ENCODE results near the gene VENTX. TPM values are rescaled to one million over a fixed set of nuclear protein-coding genes. Genes with fewer than 3 reads are reported as not detected.

Gene VENTX
- total RNA-seq, 1 experiment from 2014 or later, result 28.0 TPM

DNA sequence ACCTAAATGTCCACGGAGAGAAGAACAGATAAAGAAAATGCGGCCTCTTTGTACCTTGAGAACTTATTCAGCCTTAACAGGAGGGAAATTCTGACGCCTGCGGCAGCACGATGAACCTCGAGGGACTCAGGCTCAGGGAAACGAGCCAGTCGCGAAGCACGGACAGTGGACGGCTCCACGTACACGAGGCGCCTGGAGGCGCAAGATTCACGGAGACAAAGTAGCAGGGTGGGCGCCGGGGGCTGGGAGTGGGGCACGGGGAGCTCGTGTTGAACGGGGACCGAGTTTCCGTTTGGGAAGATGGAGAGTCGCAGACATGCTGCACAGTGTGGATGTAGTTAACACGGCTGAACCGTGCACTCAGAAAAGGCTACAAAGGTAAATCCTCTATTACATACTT lies 20.9 kb upstream of the VENTX start (continued):
- TF ChIP-seq, protein P1, sequence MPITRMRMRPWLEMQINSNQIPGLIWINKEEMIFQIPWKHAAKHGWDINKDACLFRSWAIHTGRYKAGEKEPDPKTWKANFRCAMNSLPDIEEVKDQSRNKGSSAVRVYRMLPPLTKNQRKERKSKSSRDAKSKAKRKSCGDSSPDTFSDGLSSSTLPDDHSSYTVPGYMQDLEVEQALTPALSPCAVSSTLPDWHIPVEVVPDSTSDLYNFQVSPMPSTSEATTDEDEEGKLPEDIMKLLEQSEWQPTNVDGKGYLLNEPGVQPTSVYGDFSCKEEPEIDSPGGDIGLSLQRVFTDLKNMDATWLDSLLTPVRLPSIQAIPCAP (CRISPR knock-in tag; IDR thresholded peaks at IDR 0.05), result no peak
- TF ChIP-seq SP1 (CRISPR knock-in tag; conservative IDR thresholded peaks at IDR 0.05), result no peak
- TF ChIP-seq, protein P2, sequence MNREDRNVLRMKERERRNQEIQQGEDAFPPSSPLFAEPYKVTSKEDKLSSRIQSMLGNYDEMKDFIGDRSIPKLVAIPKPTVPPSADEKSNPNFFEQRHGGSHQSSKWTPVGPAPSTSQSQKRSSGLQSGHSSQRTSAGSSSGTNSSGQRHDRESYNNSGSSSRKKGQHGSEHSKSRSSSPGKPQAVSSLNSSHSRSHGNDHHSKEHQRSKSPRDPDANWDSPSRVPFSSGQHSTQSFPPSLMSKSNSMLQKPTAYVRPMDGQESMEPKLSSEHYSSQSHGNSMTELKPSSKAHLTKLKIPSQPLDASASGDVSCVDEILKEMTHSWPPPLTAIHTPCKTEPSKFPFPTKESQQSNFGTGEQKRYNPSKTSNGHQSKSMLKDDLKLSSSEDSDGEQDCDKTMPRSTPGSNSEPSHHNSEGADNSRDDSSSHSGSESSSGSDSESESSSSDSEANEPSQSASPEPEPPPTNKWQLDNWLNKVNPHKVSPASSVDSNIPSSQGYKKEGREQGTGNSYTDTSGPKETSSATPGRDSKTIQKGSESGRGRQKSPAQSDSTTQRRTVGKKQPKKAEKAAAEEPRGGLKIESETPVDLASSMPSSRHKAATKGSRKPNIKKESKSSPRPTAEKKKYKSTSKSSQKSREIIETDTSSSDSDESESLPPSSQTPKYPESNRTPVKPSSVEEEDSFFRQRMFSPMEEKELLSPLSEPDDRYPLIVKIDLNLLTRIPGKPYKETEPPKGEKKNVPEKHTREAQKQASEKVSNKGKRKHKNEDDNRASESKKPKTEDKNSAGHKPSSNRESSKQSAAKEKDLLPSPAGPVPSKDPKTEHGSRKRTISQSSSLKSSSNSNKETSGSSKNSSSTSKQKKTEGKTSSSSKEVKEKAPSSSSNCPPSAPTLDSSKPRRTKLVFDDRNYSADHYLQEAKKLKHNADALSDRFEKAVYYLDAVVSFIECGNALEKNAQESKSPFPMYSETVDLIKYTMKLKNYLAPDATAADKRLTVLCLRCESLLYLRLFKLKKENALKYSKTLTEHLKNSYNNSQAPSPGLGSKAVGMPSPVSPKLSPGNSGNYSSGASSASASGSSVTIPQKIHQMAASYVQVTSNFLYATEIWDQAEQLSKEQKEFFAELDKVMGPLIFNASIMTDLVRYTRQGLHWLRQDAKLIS (CRISPR knock-in tag; IDR thresholded peaks at IDR 0.05; ENCODE audit: borderline replicate concordance), result no peak
- TF ChIP-seq, protein P3, sequence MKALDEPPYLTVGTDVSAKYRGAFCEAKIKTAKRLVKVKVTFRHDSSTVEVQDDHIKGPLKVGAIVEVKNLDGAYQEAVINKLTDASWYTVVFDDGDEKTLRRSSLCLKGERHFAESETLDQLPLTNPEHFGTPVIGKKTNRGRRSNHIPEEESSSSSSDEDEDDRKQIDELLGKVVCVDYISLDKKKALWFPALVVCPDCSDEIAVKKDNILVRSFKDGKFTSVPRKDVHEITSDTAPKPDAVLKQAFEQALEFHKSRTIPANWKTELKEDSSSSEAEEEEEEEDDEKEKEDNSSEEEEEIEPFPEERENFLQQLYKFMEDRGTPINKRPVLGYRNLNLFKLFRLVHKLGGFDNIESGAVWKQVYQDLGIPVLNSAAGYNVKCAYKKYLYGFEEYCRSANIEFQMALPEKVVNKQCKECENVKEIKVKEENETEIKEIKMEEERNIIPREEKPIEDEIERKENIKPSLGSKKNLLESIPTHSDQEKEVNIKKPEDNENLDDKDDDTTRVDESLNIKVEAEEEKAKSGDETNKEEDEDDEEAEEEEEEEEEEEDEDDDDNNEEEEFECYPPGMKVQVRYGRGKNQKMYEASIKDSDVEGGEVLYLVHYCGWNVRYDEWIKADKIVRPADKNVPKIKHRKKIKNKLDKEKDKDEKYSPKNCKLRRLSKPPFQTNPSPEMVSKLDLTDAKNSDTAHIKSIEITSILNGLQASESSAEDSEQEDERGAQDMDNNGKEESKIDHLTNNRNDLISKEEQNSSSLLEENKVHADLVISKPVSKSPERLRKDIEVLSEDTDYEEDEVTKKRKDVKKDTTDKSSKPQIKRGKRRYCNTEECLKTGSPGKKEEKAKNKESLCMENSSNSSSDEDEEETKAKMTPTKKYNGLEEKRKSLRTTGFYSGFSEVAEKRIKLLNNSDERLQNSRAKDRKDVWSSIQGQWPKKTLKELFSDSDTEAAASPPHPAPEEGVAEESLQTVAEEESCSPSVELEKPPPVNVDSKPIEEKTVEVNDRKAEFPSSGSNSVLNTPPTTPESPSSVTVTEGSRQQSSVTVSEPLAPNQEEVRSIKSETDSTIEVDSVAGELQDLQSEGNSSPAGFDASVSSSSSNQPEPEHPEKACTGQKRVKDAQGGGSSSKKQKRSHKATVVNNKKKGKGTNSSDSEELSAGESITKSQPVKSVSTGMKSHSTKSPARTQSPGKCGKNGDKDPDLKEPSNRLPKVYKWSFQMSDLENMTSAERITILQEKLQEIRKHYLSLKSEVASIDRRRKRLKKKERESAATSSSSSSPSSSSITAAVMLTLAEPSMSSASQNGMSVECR (CRISPR knock-in tag; IDR thresholded peaks at IDR 0.05; ENCODE audit: borderline replicate concordance), result no peak
- TF ChIP-seq, protein P4, sequence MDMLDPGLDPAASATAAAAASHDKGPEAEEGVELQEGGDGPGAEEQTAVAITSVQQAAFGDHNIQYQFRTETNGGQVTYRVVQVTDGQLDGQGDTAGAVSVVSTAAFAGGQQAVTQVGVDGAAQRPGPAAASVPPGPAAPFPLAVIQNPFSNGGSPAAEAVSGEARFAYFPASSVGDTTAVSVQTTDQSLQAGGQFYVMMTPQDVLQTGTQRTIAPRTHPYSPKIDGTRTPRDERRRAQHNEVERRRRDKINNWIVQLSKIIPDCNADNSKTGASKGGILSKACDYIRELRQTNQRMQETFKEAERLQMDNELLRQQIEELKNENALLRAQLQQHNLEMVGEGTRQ (CRISPR knock-in tag; IDR thresholded peaks at IDR 0.05), result no peak

DNA sequence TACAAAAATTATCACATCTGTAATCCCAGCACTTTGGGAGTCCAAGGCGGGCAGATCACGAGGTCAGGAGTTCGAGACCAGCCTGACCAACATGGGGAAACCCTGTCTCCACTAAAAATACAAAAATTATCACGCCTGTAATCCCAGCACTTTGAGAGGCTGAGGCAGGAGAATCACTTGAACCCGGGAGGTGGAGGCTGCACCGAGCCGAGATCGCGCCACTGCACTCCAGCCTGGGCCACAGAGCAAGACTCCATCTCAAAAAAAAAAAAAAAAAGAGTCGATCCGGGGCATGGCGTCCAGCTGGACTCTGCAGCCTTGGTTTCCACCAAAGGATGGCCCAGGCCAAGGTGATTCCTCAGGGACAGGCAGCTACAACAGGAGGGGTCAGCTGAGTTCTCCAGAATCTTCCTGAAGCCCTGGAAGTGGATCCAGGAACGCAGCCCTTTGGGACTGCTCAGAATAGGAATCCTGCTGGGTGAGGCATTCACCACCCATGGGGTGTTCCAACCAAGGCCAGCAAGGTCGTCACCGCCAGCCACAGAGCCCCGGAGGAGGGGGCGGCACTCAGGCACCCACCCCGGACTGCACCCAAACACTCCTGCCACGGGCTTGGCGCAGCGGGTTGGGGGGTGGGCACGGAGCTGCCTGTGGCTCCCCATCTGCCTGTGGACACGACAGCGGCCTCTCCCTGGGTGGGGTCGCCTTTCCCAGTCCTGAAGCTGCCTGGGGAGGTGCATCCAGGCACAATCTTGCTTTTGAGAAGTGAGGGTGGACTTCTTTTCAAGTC lies 19.7 kb upstream of the VENTX start:
- Mint-ChIP-seq H3K27me3 (ENCODE audit: low read depth) (no peaks in the 10 kb centered on the region), H3K9me3 (no peaks in the 10 kb centered on the region), H3K36me3 (peaks cover 8% of the 10 kb centered on the region; the same call in 1 of the 2 replicates), H3K4me3 (no peak overlapping the region), H3K27ac (no peak overlapping the region), H3K4me1 (peaks cover 10% of the 10 kb centered on the region)
- ChIA-PET CTCF (interaction anchor here (1.0 to 1.3 kb wide), 3 partner anchors 28 to 112 kb away, joined by 3 read pairs; no protein-coding TSS in a partner anchor), POLR2A (interaction anchor here (0.7 kb wide), 1 partner anchor 28 kb away, joined by 3 read pairs; no protein-coding TSS in a partner anchor)
- ATAC-seq (no peak), DNase-seq (ENCODE audit: low spot score) (no peak)
- TF ChIP-seq, protein P5, sequence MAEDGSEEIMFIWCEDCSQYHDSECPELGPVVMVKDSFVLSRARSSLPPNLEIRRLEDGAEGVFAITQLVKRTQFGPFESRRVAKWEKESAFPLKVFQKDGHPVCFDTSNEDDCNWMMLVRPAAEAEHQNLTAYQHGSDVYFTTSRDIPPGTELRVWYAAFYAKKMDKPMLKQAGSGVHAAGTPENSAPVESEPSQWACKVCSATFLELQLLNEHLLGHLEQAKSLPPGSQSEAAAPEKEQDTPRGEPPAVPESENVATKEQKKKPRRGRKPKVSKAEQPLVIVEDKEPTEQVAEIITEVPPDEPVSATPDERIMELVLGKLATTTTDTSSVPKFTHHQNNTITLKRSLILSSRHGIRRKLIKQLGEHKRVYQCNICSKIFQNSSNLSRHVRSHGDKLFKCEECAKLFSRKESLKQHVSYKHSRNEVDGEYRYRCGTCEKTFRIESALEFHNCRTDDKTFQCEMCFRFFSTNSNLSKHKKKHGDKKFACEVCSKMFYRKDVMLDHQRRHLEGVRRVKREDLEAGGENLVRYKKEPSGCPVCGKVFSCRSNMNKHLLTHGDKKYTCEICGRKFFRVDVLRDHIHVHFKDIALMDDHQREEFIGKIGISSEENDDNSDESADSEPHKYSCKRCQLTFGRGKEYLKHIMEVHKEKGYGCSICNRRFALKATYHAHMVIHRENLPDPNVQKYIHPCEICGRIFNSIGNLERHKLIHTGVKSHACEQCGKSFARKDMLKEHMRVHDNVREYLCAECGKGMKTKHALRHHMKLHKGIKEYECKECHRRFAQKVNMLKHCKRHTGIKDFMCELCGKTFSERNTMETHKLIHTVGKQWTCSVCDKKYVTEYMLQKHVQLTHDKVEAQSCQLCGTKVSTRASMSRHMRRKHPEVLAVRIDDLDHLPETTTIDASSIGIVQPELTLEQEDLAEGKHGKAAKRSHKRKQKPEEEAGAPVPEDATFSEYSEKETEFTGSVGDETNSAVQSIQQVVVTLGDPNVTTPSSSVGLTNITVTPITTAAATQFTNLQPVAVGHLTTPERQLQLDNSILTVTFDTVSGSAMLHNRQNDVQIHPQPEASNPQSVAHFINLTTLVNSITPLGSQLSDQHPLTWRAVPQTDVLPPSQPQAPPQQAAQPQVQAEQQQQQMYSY (CRISPR knock-in tag; IDR thresholded peaks at IDR 0.05), result peak; percentile 79
- TF ChIP-seq MXD4 (CRISPR knock-in tag; IDR thresholded peaks at IDR 0.05; ENCODE audit: borderline replicate concordance) (no peak), TCF7 (CRISPR knock-in tag; IDR thresholded peaks at IDR 0.05; ENCODE audit: low read depth) (no peak), ESRRA (CRISPR knock-in tag; IDR thresholded peaks at IDR 0.05; ENCODE audit: borderline replicate concordance) (no peak), HMGA2 (CRISPR knock-in tag; IDR thresholded peaks at IDR 0.05) (no peak)
